HepG2 (cell line): ENCODE data around the gene KRTAP5-8. TPM values are rescaled to one million over a fixed set of nuclear protein-coding genes. Genes with fewer than 3 reads are reported as not detected.

ENCODE experiments used
- AHDC1 ChIP-seq: sonication (generic); formaldehyde crosslinking; IDR thresholded peaks from 2 replicates; pipeline ENCODE4 v1.5.1; 2020; ENCODE audit warnings: mild to moderate bottlenecking, missing genetic modification reagents, borderline replicate concordance
- ARID2 ChIP-seq: sonication (generic); formaldehyde crosslinking; IDR thresholded peaks from 2 replicates; pipeline ENCODE4 v1.8.1; 2022; ENCODE audit warnings: mild to moderate bottlenecking, missing genetic modification reagents, borderline replicate concordance
- BRF2 ChIP-seq: sonication (generic); formaldehyde crosslinking; IDR thresholded peaks from 2 replicates; pipeline ENCODE4 v1.8.1; 2022; ENCODE audit warnings: mild to moderate bottlenecking, missing genetic modification reagents
- CERS6 ChIP-seq: sonication (generic); formaldehyde crosslinking; IDR thresholded peaks from 2 replicates; pipeline ENCODE4 v1.5.0; 2020; ENCODE audit warnings: missing genetic modification reagents
- EED ChIP-seq: sonication (generic); formaldehyde crosslinking; IDR thresholded peaks from 2 replicates; pipeline ENCODE4 v1.5.0; 2020; ENCODE audit warnings: mild to moderate bottlenecking, missing genetic modification reagents
- ETV5 ChIP-seq: IDR thresholded peaks from 2 replicates; pipeline ENCODE4 v1.6.1; 2018; ENCODE audit warnings: missing biosample characterization, missing genetic modification reagents, inconsistent platforms, borderline replicate concordance
- FIP1L1 ChIP-seq: fragments of 200-400 bp; formaldehyde crosslinking; IDR thresholded peaks from 2 replicates; pipeline ENCODE4 v1.6.1; 2018; ENCODE audit warnings: low read depth, mild to moderate bottlenecking, low read length, moderate library complexity, borderline replicate concordance; ENCODE audit not compliant: insufficient read depth
- LCORL ChIP-seq, 2 experiments: fragments of 450-650 bp in 1 of 2; sonication (generic) in 1 of 2; formaldehyde crosslinking in 1 of 2; IDR thresholded peaks; 2 replicates each; pipeline versions ENCODE4 v1.5.0 to v1.6.1; 2017 to 2020; ENCODE audit warnings: antibody characterized with exemption in 1 of 2, missing genetic modification reagents in 1 of 2
- PTBP1 ChIP-seq: fragments of 200-400 bp; formaldehyde crosslinking; IDR thresholded peaks from 2 replicates; pipeline ENCODE4 v1.6.1; 2018; ENCODE audit warnings: low read length, low read depth; ENCODE audit not compliant: poor library complexity, severe bottlenecking
- TCF7 ChIP-seq: sonication (generic); IDR thresholded peaks from 2 replicates; pipeline ENCODE4 v1.6.1; 2016; ENCODE audit warnings: antibody characterized with exemption, low read depth
- ZNF143 ChIP-seq: sonication (generic); formaldehyde crosslinking; IDR thresholded peaks from 2 replicates; pipeline ENCODE4 v1.4.0; 2020; ENCODE audit warnings: missing genetic modification reagents
- ZNF180 ChIP-seq: sonication (generic); formaldehyde crosslinking; IDR thresholded peaks from 2 replicates; pipeline ENCODE4 v1.4.0; 2020; ENCODE audit warnings: low read depth, missing genetic modification reagents, borderline replicate concordance
- ZNF224 ChIP-seq: sonication (generic); formaldehyde crosslinking; IDR thresholded peaks from 2 replicates; pipeline ENCODE4 v1.5.0; 2020; ENCODE audit warnings: mild to moderate bottlenecking, missing genetic modification reagents
- ZNF317 ChIP-seq: sonication (generic); formaldehyde crosslinking; IDR thresholded peaks from 2 replicates; pipeline ENCODE4 v1.5.0; 2020; ENCODE audit warnings: mild to moderate bottlenecking, missing genetic modification reagents
- ZNF430 ChIP-seq: sonication (generic); formaldehyde crosslinking; IDR thresholded peaks from 2 replicates; pipeline ENCODE4 v1.9.0; 2021; ENCODE audit warnings: mild to moderate bottlenecking, missing genetic modification reagents
- ZNF441 ChIP-seq: sonication (generic); formaldehyde crosslinking; IDR thresholded peaks from 2 replicates; pipeline ENCODE4 v1.7.0; 2021; ENCODE audit warnings: missing genetic modification reagents, borderline replicate concordance
- ZNF510 ChIP-seq: sonication (generic); formaldehyde crosslinking; IDR thresholded peaks from 2 replicates; pipeline ENCODE4 v1.4.0; 2020; ENCODE audit warnings: low read depth, mild to moderate bottlenecking, missing genetic modification reagents
- ZNF597 ChIP-seq: sonication (generic); formaldehyde crosslinking; IDR thresholded peaks from 2 replicates; pipeline ENCODE4 v1.5.0; 2020; ENCODE audit warnings: missing genetic modification reagents
- ZNF816 ChIP-seq: sonication (generic); formaldehyde crosslinking; IDR thresholded peaks from 2 replicates; pipeline ENCODE4 v1.8.0; 2022; ENCODE audit warnings: missing genetic modification reagents, mild to moderate bottlenecking, borderline replicate concordance
- polyA plus RNA-seq, 8 experiments: library from polyadenylated mRNA; depleted of rRNA in 3 of 8; stranded (reverse) in 7 of 8; unstranded in 1 of 8; fragments of >200 nt; fragmentation: Illumina TruSeq in 4 of 8; extraction: Trizol in 4 of 8; gene quantifications; 2 replicates each; pipeline versions ENCODE4 v1.2.1 to v1.2.3, GENCODE V29; 2011 to 2016; ENCODE audit warnings: low read depth in 4 of 8, missing spikeins in 1 of 8, mixed read lengths in 1 of 8; ENCODE audit not compliant: insufficient read depth in 1 of 8
- total RNA-seq, 5 experiments: library from RNA; depleted of rRNA; stranded (reverse); fragments of >200 nt; fragmentation: Illumina TruSeq; extraction: Trizol; gene quantifications; 2 replicates each; pipeline ENCODE4 v1.2.3, GENCODE V29; 2016; ENCODE audit warnings: low read depth in 1 of 5

The KRTAP5-8 gene
- total and polyA plus RNA-seq, 2 of the 13 experiments (the other 11 are each of a cell fraction or from before 2014, with no cell fraction given) = 0.20 TPM; not detected in 1

- TF ChIP-seq LCORL (IDR thresholded peaks at IDR 0.05) (no peak), LCORL (CRISPR knock-in tag; IDR thresholded peaks at IDR 0.05) (no peak), CERS6 (CRISPR knock-in tag) (no peak), ETV5 (CRISPR knock-in tag) (peak; percentile 39; the same call in 1 of the 2 replicates), ZNF441 (CRISPR knock-in tag) (no peak), ZNF317 (0 out of 2 replicates have a peak, but pooled peaks have one; percentile 19), TCF7 (no peak), BRF2 (no peak), ZNF510 (CRISPR knock-in tag) (no peak), ARID2 (CRISPR knock-in tag) (no peak), FIP1L1 (no peak), ZNF597 (no peak), ZNF430 (CRISPR knock-in tag) (no peak), PTBP1 (no peak), ZNF816 (peak; percentile 79; the same call in 1 of the 2 replicates), ZNF143 (CRISPR knock-in tag) (no peak), AHDC1 (CRISPR knock-in tag) (peak; percentile 56; the same call in 1 of the 2 replicates), EED (CRISPR knock-in tag) (no peak), ZNF224 (0 out of 2 replicates have a peak, but pooled peaks have one; percentile 57), ZNF180 (CRISPR knock-in tag) (no peak)
These were observed 42.5 kb downstream of the KRTAP5-8 start (continued) for GRCh38 chr11:71580057-71581003.
